Gastroesophageal sphincter (tissue), 3 donors: ENCODE data around the gene EXOC3L4.

ENCODE experiments used
- CTCF ChIP-seq, 4 experiments: fragments of 200-600 bp in 2 of 4; fragments of 450-650 bp in 2 of 4; sonication (generic) in 1 of 4; IDR thresholded peaks; one replicate each; pipeline ENCODE4 v1.5.1; 2017 to 2019; ENCODE audit warnings: antibody characterized with exemption in 4 of 4, mild to moderate bottlenecking in 2 of 4, moderate library complexity in 2 of 4
- POLR2A ChIP-seq, 2 donors: fragments of 450-650 bp; IDR thresholded peaks; one replicate each; pipeline ENCODE4 v1.6.1; 2017; ENCODE audit warnings: antibody characterized with exemption in 2 of 2, mild to moderate bottlenecking in 2 of 2, moderate library complexity in 1 of 2

GRCh38 chr14:103057028-103057371 is 37.5 kb upstream of the EXOC3L4 start:
- TF ChIP-seq CTCF (IDR thresholded peaks at IDR 0.05) = no peak
- no peak for TF ChIP-seq POLR2A (IDR thresholded peaks at IDR 0.05)
